HFF-Myc (cell line): ENCODE measurements around the gene SPPL3.

Experiments
- DNase-seq: peaks from one replicate; pipeline ENCODE4 v3.0.0-alpha.2; 2011; ENCODE audit warnings: low read depth; ENCODE audit errors: extremely low read depth
- H3K4me3 ChIP-seq: replicated peaks from 2 replicates; pipeline ENCODE4 v1.5.1; 2011; ENCODE audit warnings: low read depth, mild to moderate bottlenecking, control low read depth, low read length
- TF ChIP-seq, protein P1 (sequence below): IDR thresholded peaks from 2 replicates; pipeline ENCODE4 v1.5.1; 2012; ENCODE audit warnings: mild to moderate bottlenecking, low read depth, low read length, control low read depth; ENCODE audit errors: missing control alignments

SPPL3 gene

DNA sequence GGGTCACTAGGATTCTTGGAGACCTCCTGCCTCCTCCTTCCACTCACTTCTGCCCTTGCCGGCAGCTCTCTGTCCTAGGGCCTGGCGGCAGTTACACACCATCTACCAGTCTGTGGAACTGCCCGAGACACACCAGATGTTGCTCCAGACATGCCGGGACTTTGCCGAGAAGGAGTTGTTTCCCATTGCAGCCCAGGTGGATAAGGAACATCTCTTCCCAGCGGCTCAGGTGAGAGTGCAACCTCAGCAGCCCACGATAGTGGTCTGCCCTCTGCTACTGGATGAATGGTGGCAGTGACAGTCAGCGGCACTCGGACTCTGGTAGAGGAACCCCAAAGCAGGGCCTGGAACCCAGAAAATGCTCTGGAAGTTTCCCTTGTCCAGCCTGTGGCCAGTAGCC is 177.2 kb downstream of the SPPL3 start:
- no peak for DNase-seq
- TF ChIP-seq, protein P1, sequence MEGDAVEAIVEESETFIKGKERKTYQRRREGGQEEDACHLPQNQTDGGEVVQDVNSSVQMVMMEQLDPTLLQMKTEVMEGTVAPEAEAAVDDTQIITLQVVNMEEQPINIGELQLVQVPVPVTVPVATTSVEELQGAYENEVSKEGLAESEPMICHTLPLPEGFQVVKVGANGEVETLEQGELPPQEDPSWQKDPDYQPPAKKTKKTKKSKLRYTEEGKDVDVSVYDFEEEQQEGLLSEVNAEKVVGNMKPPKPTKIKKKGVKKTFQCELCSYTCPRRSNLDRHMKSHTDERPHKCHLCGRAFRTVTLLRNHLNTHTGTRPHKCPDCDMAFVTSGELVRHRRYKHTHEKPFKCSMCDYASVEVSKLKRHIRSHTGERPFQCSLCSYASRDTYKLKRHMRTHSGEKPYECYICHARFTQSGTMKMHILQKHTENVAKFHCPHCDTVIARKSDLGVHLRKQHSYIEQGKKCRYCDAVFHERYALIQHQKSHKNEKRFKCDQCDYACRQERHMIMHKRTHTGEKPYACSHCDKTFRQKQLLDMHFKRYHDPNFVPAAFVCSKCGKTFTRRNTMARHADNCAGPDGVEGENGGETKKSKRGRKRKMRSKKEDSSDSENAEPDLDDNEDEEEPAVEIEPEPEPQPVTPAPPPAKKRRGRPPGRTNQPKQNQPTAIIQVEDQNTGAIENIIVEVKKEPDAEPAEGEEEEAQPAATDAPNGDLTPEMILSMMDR, result no peak
- no peak overlapping the region for H3K4me3 ChIP-seq

DNA sequence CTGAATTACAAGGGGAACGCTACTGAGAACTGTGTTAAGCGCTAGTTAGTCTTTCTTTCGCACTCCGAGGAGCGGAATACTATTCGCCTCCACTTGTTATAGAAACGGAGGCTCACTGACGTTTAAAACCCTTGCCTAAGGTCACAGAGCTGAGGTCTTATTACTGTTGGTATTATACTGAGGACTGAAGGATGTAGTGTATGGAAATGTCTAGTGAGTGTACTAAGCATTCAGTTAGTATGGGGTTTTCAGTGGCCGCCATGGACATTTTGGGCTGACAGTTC is 177.7 kb downstream of the SPPL3 start:
- peak overlapping the region; percentile 58; the same call in 1 of the 2 replicates for H3K4me3 ChIP-seq
- TF ChIP-seq, protein P1, result no peak
- no peak for DNase-seq

DNA sequence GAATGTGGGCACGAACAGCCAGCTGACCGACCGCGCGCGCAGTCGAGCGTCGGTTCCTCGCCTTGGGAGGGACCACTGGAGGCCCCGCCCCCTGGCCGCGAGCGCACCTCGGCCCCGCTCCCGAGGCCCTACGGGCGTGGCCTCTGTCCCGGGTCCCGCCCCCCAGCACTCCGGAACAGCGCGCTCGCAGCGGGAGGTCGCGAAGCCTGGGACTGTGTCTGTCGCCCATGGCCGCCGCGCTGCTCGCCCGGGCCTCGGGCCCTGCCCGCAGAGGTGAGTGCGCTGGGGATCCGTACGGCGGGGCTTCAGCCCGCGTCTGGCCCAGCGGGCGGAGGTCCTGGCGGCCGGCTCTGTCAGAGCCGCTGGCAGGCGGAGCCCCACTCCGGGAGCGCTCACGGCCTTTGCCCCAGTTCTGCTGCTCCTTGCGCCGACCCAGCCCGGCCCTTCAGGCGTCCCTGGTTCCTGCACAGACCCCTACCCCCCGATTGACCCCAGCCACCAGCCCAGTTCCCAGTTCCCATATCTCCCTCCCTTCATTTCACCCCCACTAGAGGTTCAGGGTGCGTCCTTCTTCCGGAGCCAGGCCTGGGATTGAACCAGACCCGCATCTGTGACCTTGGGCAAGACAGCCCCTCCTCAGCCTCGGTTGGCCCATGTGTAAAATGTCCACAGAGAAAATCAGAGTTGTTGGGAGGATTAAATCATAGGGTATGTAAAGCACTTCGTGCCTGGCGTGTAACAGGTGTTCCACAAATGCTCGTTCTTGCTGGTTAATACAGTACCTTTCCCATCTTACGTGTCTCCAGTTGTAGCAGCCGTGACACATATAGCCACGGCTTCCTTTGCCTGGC is 178.3 kb downstream of the SPPL3 start, which contains the start of gene ACADS:
Gene ACADS (plus strand): TSS at position 168 of the 851 bp plus-strand sequence. CDS start 60 bp downstream, at position 228.
- H3K4me3 ChIP-seq, result peak within 1 kb of the TSS; percentile 58
- TF ChIP-seq, protein P1, result no peak
- DNase-seq, result peak; percentile 30

DNA sequence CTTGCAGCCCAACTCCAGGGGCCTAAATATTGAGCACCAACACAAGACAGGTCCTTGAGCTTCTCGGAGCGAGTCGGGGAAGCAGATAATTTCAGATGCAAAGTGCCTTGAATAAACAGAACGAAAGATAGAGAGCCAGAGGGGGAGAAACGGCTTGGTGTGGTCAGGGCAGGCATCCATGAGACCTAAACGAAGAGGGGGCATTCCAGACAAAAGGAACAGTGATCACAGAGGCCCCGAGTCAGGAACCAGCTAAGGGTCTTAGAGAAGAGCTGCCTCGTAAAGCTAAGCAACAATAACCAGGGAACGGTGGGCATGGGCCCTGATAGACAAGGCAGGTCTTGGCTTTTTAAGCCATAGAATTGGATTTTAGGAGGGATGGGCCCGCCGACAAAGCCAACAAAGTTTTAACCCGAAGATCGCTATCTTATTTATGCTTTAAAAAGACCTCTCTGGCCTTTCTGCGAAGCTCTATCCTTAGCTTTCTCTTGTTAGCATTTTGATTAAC is 179.0 kb downstream of the SPPL3 start:
- H3K4me3 ChIP-seq, result peak overlapping the region; percentile 58
- TF ChIP-seq, protein P1, result no peak
- DNase-seq, result no peak

DNA sequence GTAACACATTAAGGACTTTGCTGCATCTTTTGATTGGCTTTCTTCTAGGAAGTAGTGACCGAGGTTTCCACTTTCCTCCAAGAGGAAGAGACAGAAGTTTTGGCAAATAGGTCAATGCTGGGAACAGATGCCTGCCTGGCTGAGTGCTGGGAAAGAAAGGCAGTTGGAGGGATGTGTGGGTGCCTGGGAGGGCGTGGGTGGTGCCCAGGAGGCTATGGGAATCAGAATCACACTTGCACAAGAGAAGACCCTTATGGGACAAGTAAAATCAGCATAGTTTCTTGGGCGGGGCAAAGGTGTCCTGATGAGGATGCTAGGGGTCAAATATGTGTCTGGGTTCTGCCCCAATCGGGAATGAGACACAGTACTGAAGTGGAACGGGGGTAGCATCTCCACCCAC is 179.4 kb downstream of the SPPL3 start:
- DNase-seq, result no peak
- TF ChIP-seq, protein P1, result no peak
- H3K4me3 ChIP-seq, result no peak overlapping the region

DNA sequence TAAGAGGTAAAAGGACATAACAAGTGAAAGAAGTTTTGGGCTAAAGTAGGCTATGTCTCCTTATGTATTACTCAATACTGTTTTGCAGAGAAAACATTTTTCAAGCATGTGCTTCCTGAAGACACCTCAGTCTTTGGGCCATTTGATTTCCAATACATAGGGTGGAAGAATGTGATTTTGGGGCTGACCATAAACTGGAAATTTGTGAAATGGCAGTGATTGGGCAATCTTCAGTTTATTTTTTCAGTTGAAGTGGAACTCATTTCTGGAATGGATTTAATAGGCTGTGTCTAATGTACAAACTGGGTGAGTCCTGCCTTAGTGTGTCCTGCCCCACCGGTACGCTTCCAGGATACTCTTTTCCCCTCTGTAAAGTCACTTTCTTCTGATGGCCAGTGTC is 181.4 kb downstream of the SPPL3 start:
- TF ChIP-seq, protein P1, result no peak
- H3K4me3 ChIP-seq, result no peak overlapping the region
- no peak for DNase-seq
